Left lung (tissue), 10 donors: Measurements from ENCODE around the gene FREM2. TPM values are rescaled to one million over a fixed set of nuclear protein-coding genes. Genes with fewer than 3 reads are reported as not detected.

Source experiments
- ATAC-seq: fragments of 200-7000 bp; cut with Tn5 transposase; one replicate; pipeline ENCODE4 v1.9.1; 2020; ENCODE audit warnings: moderate library complexity
- DNase-seq, 4 donors: peaks; one replicate each; pipeline ENCODE4 v3.0.0-alpha.2; 2013 to 2020
- H3K27ac ChIP-seq, 2 donors: fragments of 200-600 bp; sonication (generic) in 1 of 2; one replicate each; pipeline versions ENCODE4 v1.5.0 to v1.8.0; 2020 to 2021
- H3K27me3 ChIP-seq, 2 donors: fragments of 200-600 bp; sonication (generic) in 1 of 2; one replicate each; pipeline versions ENCODE4 v1.5.0 to v1.8.0; 2020 to 2021
- H3K36me3 ChIP-seq, 2 donors: fragments of 200-600 bp; sonication (generic) in 1 of 2; one replicate each; pipeline versions ENCODE4 v1.5.0 to v1.8.0; 2020 to 2021
- H3K4me1 ChIP-seq, 2 donors: fragments of 200-600 bp; one replicate each; pipeline ENCODE4 v1.8.0; 2021
- H3K4me3 ChIP-seq, 2 donors: fragments of 200-600 bp; sonication (generic) in 1 of 2; one replicate each; pipeline versions ENCODE4 v1.5.0 to v1.8.0; 2020 to 2021; ENCODE audit warnings: mild to moderate bottlenecking in 1 of 2
- H3K9me3 ChIP-seq, 2 donors: fragments of 200-600 bp; sonication (generic) in 1 of 2; one replicate each; pipeline versions ENCODE4 v1.5.0 to v1.8.0; 2020 to 2021
- CTCF ChIP-seq, 2 donors: fragments of 200-600 bp; sonication (generic) in 1 of 2; IDR thresholded peaks; one replicate each; pipeline versions ENCODE4 v1.5.0 to v1.8.0; 2021; ENCODE audit warnings: antibody characterized with exemption in 2 of 2
- intact Hi-C, 2 donors: fragments of 100-400 bp; cut with DNase I; formaldehyde crosslinking; loops; one replicate each; pipeline versions ENCODE4 v1.11.2 to v1.14.2; 2022
- polyA plus RNA-seq, 6 donors: library from polyadenylated mRNA; unstranded; fragments of 120-200 nt; gene quantifications; one replicate each; pipeline ENCODE4 v1.2.1, GENCODE V29; 2013; ENCODE audit not compliant: insufficient read length in 6 of 6
- total RNA-seq, 2 donors: library from RNA; stranded (reverse); fragmentation: NEBNext Ultra II Directional; extraction: Animal tissue kit (Norgen Biotek cat#: 25700); gene quantifications; one replicate each; pipeline ENCODE4 v1.2.1, GENCODE V29; 2021
- donor health status: DM: no; HTN: yes; CAD: no.
- donor health status: DM: no; HTN: no; CAD: no.

The FREM2 gene
- total and polyA plus RNA-seq, 8 donors = 12.4 to 54.1 (median 43.4) TPM

- Histone ChIP-seq H3K36me3 (no peaks in the 10 kb centered on the region), H3K27me3 (no peaks in the 10 kb centered on the region), H3K9me3 (no peaks in the 10 kb centered on the region), H3K4me1 (no peaks in the 10 kb centered on the region), H3K4me3 (no peak overlapping the region), H3K27ac (no peak overlapping the region)
- TF ChIP-seq CTCF (IDR thresholded peaks at IDR 0.05) = no peak
- intact Hi-C loops = no loop called here
- ATAC-seq (no peak), DNase-seq (no peak)
Observed at GRCh38 chr13:38826182-38826813, 139.4 kb downstream of the FREM2 start.

- no peak for TF ChIP-seq CTCF (IDR thresholded peaks at IDR 0.05)
Observed at GRCh38 chr13:38830442-38831045, 143.7 kb downstream of the FREM2 start.

GRCh38 chr13:38844581-38844980 lies 157.7 kb downstream of the FREM2 start:
- no peak for ATAC-seq

More at GRCh38 chr13:38830442-38831045, 143.7 kb downstream of the FREM2 start:
- no peaks in the 10 kb centered on the region for H3K27me3 ChIP-seq
- ATAC-seq (no peak), DNase-seq (no peak)
- H3K36me3 ChIP-seq = no peaks in the 10 kb centered on the region
- H3K9me3 ChIP-seq = no peaks in the 10 kb centered on the region
- H3K4me1 ChIP-seq = no peaks in the 10 kb centered on the region
- intact Hi-C loops = no loop called here
- no peak overlapping the region for H3K27ac ChIP-seq
- no peak overlapping the region for H3K4me3 ChIP-seq

GRCh38 chr13:38848360-38848759 lies 161.5 kb downstream of the FREM2 start:
- H3K36me3 ChIP-seq = no peaks in the 10 kb centered on the region
- H3K4me3 ChIP-seq = no peak overlapping the region
- intact Hi-C loops = no loop called here
- no peak for DNase-seq
- no peaks in the 10 kb centered on the region for H3K27me3 ChIP-seq
- H3K9me3 ChIP-seq = no peaks in the 10 kb centered on the region
- H3K4me1 ChIP-seq = no peaks in the 10 kb centered on the region
- no peak for TF ChIP-seq CTCF (IDR thresholded peaks at IDR 0.05)
- ATAC-seq = no peak
- H3K27ac ChIP-seq = no peak overlapping the region

More at GRCh38 chr13:38844581-38844980, 157.7 kb downstream of the FREM2 start:
- Histone ChIP-seq H3K4me3 (no peak overlapping the region), H3K27me3 (no peaks in the 10 kb centered on the region), H3K9me3 (peaks cover 0 to 1% of the 10 kb centered on the region in 2 donors), H3K27ac (no peak overlapping the region), H3K4me1 (no peaks in the 10 kb centered on the region), H3K36me3 (no peaks in the 10 kb centered on the region)
- no peak for TF ChIP-seq CTCF (IDR thresholded peaks at IDR 0.05)
- intact Hi-C loops = no loop called here
- no peak for DNase-seq

GRCh38 chr13:38849315-38849714 lies 162.4 kb downstream of the FREM2 start:
- intact Hi-C loops = no loop called here
- no peak for TF ChIP-seq CTCF (IDR thresholded peaks at IDR 0.05)
- Histone ChIP-seq H3K9me3 (no peaks in the 10 kb centered on the region), H3K36me3 (no peaks in the 10 kb centered on the region), H3K4me3 (no peak overlapping the region), H3K4me1 (no peaks in the 10 kb centered on the region), H3K27ac (no peak overlapping the region), H3K27me3 (no peaks in the 10 kb centered on the region)
- ATAC-seq = no peak
- no peak for DNase-seq
